GM19455 (cell line): ENCODE measurements around the gene ADAMTS16.

Experiments used
- ATAC-seq: cut with Tn5 transposase; IDR thresholded peaks from one replicate; pipeline ENCODE4 v1.9.1; 2021; ENCODE audit not compliant: unreplicated experiment

Gene ADAMTS16

GRCh38 chr5:5182508-5183188 is 42.5 kb downstream of the ADAMTS16 start:
- no peak for ATAC-seq

GRCh38 chr5:5183189-5183699 is 43.1 kb downstream of the ADAMTS16 start:
- no peak for ATAC-seq

- ATAC-seq: no peak
These were observed 43.8 kb downstream of the ADAMTS16 start for GRCh38 chr5:5183933-5184332.

- ATAC-seq: no peak
These were observed 48.4 kb downstream of the ADAMTS16 start for GRCh38 chr5:5188376-5189050.

- ATAC-seq: no peak
These were observed 48.9 kb downstream of the ADAMTS16 start for GRCh38 chr5:5189051-5189430.

GRCh38 chr5:5191906-5192305 is 51.8 kb downstream of the ADAMTS16 start:
- ATAC-seq: no peak

GRCh38 chr5:5192681-5193080 is 52.6 kb downstream of the ADAMTS16 start:
- ATAC-seq: no peak

- ATAC-seq: no peak
These were observed 55.2 kb downstream of the ADAMTS16 start for GRCh38 chr5:5195128-5195918.

GRCh38 chr5:5198135-5198534 is 58.0 kb downstream of the ADAMTS16 start:
- ATAC-seq: no peak

- no peak for ATAC-seq
These were observed 58.7 kb downstream of the ADAMTS16 start for GRCh38 chr5:5198815-5199214.

GRCh38 chr5:5199495-5199894 is 59.4 kb downstream of the ADAMTS16 start:
- ATAC-seq: no peak

GRCh38 chr5:5200133-5200532 is 60.0 kb downstream of the ADAMTS16 start:
- no peak for ATAC-seq

GRCh38 chr5:5202321-5202720 is 62.2 kb downstream of the ADAMTS16 start:
- no peak for ATAC-seq

GRCh38 chr5:5203451-5203850 is 63.3 kb downstream of the ADAMTS16 start:
- no peak for ATAC-seq

- ATAC-seq: no peak
These were observed 67.7 kb downstream of the ADAMTS16 start for GRCh38 chr5:5207828-5208227.

- ATAC-seq: no peak
These were observed 69.0 kb downstream of the ADAMTS16 start for GRCh38 chr5:5209089-5209488.

GRCh38 chr5:5209510-5210286 is 69.6 kb downstream of the ADAMTS16 start:
- ATAC-seq: no peak

GRCh38 chr5:5217371-5217770 is 77.2 kb downstream of the ADAMTS16 start:
- ATAC-seq: no peak

- no peak for ATAC-seq
These were observed 78.3 kb downstream of the ADAMTS16 start for GRCh38 chr5:5218396-5218795.

- no peak for ATAC-seq
These were observed 79.4 kb downstream of the ADAMTS16 start for GRCh38 chr5:5219541-5219940.
